ENCODE data around the gene RNF125.
"Not testable (repeated sequence)": the region's sequence is repeated elsewhere in the genome, so short reads cannot be mapped to it uniquely, and the experiment has no call there.

Gene RNF125

GRCh38 chr18:32018331-32019250 is at the start of gene RNF125:
Gene RNF125 (plus strand): TSS chr18:32018825. CDS start chr18:32018864, 39 bp downstream.
- peak; percentile 89 for DNase-seq

- no peak for DNase-seq
Observed at GRCh38 chr18:31970617-31971016, 48.0 kb upstream of the RNF125 start.

- no peak for DNase-seq
Observed at GRCh38 chr18:31973929-31974546, 44.6 kb upstream of the RNF125 start.

GRCh38 chr18:31976242-31976641 is 42.4 kb upstream of the RNF125 start:
- no peak for DNase-seq

- DNase-seq = peak; percentile 34
Observed at GRCh38 chr18:31977270-31977872, 41.3 kb upstream of the RNF125 start.

GRCh38 chr18:31978616-31979015 is 40.0 kb upstream of the RNF125 start:
- DNase-seq = no peak

- DNase-seq = no peak
Observed at GRCh38 chr18:31979714-31980113, 38.9 kb upstream of the RNF125 start.

- DNase-seq = no peak
Observed at GRCh38 chr18:31980863-31981262, 37.8 kb upstream of the RNF125 start.

GRCh38 chr18:31983020-31983419 is 35.6 kb upstream of the RNF125 start:
- no peak for DNase-seq

GRCh38 chr18:31983976-31984375 is 34.6 kb upstream of the RNF125 start:
- no peak for DNase-seq

- no peak for DNase-seq
Observed at GRCh38 chr18:31990823-31991222, 27.8 kb upstream of the RNF125 start.

GRCh38 chr18:31996007-31996406 is 22.6 kb upstream of the RNF125 start:
- DNase-seq = no peak

- DNase-seq = no peak
Observed at GRCh38 chr18:31998880-31999412, 19.7 kb upstream of the RNF125 start.

- not testable (repeated sequence) for DNase-seq
Observed at GRCh38 chr18:32001141-32001540, 17.5 kb upstream of the RNF125 start.

GRCh38 chr18:32003822-32004221 is 14.8 kb upstream of the RNF125 start:
- not testable (repeated sequence) for DNase-seq

- DNase-seq = no peak
Observed at GRCh38 chr18:32010124-32010721, 8.4 kb upstream of the RNF125 start.

GRCh38 chr18:32011193-32011592 is 7.4 kb upstream of the RNF125 start:
- DNase-seq = no peak

GRCh38 chr18:32019251-32019948 is 775 bp downstream of the RNF125 start:
- peak; percentile 65 for DNase-seq

GRCh38 chr18:32019949-32020625 is 1.5 kb downstream of the RNF125 start:
- DNase-seq = peak; percentile 76

GRCh38 chr18:32021756-32022564 is 3.3 kb downstream of the RNF125 start:
- DNase-seq = no peak

- no peak for DNase-seq
Observed at GRCh38 chr18:32025744-32026143, 7.1 kb downstream of the RNF125 start.

Measured in stimulated activated CD8-positive, alpha-beta memory T cell treated with anti-CD3 and anti-CD28 coated beads, Interleukin-4, amount 100 ng/mL, for 48 hours (primary cell).